Subcutaneous adipose tissue (tissue), 4 donors: ENCODE data around the gene SLC35F3. TPM values are rescaled to one million over a fixed set of nuclear protein-coding genes. Genes with fewer than 3 reads are reported as not detected.

Experiments
- small RNA-seq: library from RNA; depleted of rRNA; stranded (forward); fragments of <200 nt; gene quantifications from one replicate; pipeline ENCODE3, GENCODE V24; 2016
- total RNA-seq, 4 donors: library from RNA; depleted of rRNA; stranded (reverse); fragments of >200 nt; gene quantifications; one replicate each; pipeline ENCODE4 v1.1.0, GENCODE V29; 2016

SLC35F3 gene
- total RNA-seq, 4 donors from 2014 or later, result 0.44 TPM; not detected in 3

Small RNA genes lying within 50 kb of the gene (small RNA-seq; reads per million reads assigned to genes)
- gene MIR4671, result not detected
